Nephron progenitor cell (in vitro differentiated cells): Measurements from ENCODE around the gene RPL3.

Experiments
- DNase-seq: peaks from one replicate; pipeline ENCODE4 v3.0.0; 2021
- H3K27ac Mint-ChIP-seq: 2 replicates; pipeline ENCODE4 v1.8.0; 2021; ENCODE audit warnings: mild to moderate bottlenecking, moderate library complexity, mixed read lengths
- H3K27me3 Mint-ChIP-seq: 2 replicates; pipeline ENCODE4 v1.8.0; 2021; ENCODE audit warnings: mild to moderate bottlenecking, low read depth, mixed read lengths; ENCODE audit not compliant: poor library complexity
- H3K36me3 Mint-ChIP-seq: 2 replicates; pipeline ENCODE4 v1.8.0; 2021; ENCODE audit warnings: low read depth, mixed read lengths
- H3K4me1 Mint-ChIP-seq: 2 replicates; pipeline ENCODE4 v1.8.0; 2021; ENCODE audit warnings: mixed read lengths
- H3K4me3 Mint-ChIP-seq: 2 replicates; pipeline ENCODE4 v1.8.0; 2021; ENCODE audit warnings: mild to moderate bottlenecking, moderate library complexity, mixed read lengths
- H3K9me3 Mint-ChIP-seq: 2 replicates; pipeline ENCODE4 v1.8.0; 2021; ENCODE audit warnings: mild to moderate bottlenecking, moderate library complexity, mixed read lengths
- CTCF ChIP-seq: fragments of 200-600 bp; sonication (generic); IDR thresholded peaks from 2 replicates; pipeline ENCODE4 v1.5.0; 2021; ENCODE audit warnings: antibody characterized with exemption

Gene RPL3

DNA sequence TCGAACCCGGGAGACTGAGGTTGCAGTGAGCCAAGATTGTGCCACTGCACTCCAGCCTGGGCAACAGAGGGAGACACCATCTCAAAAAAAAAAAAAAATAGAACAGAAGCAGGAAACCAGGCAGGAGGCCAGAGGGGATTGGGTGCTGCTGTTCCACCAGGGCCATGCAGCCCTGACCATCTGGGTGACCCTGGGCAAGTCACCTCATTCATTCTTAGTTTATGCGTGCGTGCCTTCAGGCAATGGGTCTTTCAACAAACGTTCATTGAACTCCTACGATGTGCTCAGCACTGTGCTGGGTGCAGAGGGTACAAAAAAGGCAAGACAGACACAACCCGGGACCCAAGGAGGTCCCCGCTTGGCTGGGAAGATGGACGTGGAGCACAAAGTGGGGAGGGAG, 18.3 kb downstream of the RPL3 start:
- no peak for DNase-seq
- H3K4me1 Mint-ChIP-seq = peaks cover 42% of the 10 kb centered on the region
- no peak for TF ChIP-seq CTCF
- H3K9me3 Mint-ChIP-seq = peaks cover 7% of the 10 kb centered on the region
- H3K36me3 Mint-ChIP-seq = no peaks in the 10 kb centered on the region
- no peak overlapping the region for H3K4me3 Mint-ChIP-seq
- peaks cover 17% of the 10 kb centered on the region for H3K27me3 Mint-ChIP-seq
- H3K27ac Mint-ChIP-seq = no peak overlapping the region

GRCh38 chr22:39300186-39300830, 19.1 kb downstream of the RPL3 start:
- peaks cover 7% of the 10 kb centered on the region for H3K9me3 Mint-ChIP-seq
- H3K36me3 Mint-ChIP-seq = no peaks in the 10 kb centered on the region
- peaks cover 17% of the 10 kb centered on the region for H3K27me3 Mint-ChIP-seq
- DNase-seq = no peak
- peak overlapping the region; percentile 52 for H3K4me3 Mint-ChIP-seq
- peak overlapping the region; percentile 92 for H3K27ac Mint-ChIP-seq
- peaks cover 42% of the 10 kb centered on the region for H3K4me1 Mint-ChIP-seq
- TF ChIP-seq CTCF = no peak

GRCh38 chr22:39299829-39300178, 19.6 kb downstream of the RPL3 start:
- H3K4me1 Mint-ChIP-seq = peaks cover 42% of the 10 kb centered on the region
- H3K9me3 Mint-ChIP-seq = peaks cover 7% of the 10 kb centered on the region
- no peak for TF ChIP-seq CTCF
- H3K4me3 Mint-ChIP-seq = peak overlapping the region; percentile 52
- peaks cover 17% of the 10 kb centered on the region for H3K27me3 Mint-ChIP-seq
- H3K27ac Mint-ChIP-seq = no peak overlapping the region
- DNase-seq = no peak
- no peaks in the 10 kb centered on the region for H3K36me3 Mint-ChIP-seq

DNA sequence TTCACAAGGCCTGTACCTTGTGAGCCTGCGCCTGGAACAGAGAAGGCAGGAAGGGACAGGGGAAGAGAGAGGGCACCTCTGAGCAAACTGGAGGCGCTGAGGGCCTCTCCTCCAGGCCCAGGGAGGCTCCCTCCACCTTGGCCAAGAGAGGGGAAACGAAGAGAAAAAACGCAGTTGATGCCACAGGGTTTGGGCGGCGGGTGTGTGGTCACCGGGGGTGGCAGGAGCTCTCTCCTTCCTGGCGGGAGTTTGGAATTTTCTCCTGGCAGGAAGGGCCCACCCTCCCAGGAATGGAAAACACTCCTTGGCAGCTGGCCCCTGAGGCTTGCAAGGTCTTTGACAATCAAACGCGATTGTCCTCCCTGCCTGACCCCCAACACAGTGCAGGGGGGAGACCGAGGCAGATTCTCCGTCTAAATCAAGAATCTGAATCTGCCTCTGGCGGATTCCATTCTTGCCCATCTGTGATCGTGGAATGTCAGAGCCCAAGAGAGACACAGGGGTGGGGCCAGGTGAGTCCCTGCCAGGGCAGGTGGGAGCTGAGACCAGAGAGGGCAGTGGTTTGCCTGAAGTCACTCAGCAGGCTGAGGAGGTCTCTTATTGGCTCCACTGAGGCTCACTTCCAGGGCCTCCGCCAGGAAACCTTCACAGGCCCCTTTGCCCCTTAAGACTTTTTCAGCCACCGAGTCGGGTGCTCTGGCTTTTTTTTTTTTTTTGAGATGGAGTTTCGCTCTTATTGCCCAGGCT, 21.0 kb downstream of the RPL3 start:
- no peak overlapping the region for H3K4me3 Mint-ChIP-seq
- peaks cover 7% of the 10 kb centered on the region for H3K9me3 Mint-ChIP-seq
- peak overlapping the region; percentile 29 for H3K27ac Mint-ChIP-seq
- no peak for TF ChIP-seq CTCF
- no peaks in the 10 kb centered on the region for H3K36me3 Mint-ChIP-seq
- peaks cover 17% of the 10 kb centered on the region for H3K27me3 Mint-ChIP-seq
- DNase-seq = no peak
- H3K4me1 Mint-ChIP-seq = peaks cover 51% of the 10 kb centered on the region

GRCh38 chr22:39297490-39298240, 21.8 kb downstream of the RPL3 start:
- peaks cover 13% of the 10 kb centered on the region for H3K27me3 Mint-ChIP-seq
- H3K4me3 Mint-ChIP-seq = no peak overlapping the region
- H3K4me1 Mint-ChIP-seq = peaks cover 56% of the 10 kb centered on the region
- H3K9me3 Mint-ChIP-seq = peaks cover 7% of the 10 kb centered on the region
- no peak for DNase-seq
- no peak for TF ChIP-seq CTCF
- peak overlapping the region; percentile 29 for H3K27ac Mint-ChIP-seq
- H3K36me3 Mint-ChIP-seq = no peaks in the 10 kb centered on the region
